NOMO-1 treated with DMSO at 0.1 percent for 48 hours (cell line): Measurements from ENCODE around the gene ULK4.

Source experiments
- DNase-seq: peaks from one replicate; lab custom pipeline; 2025; ENCODE audit not compliant: unreplicated experiment; lab: John Stamatoyannopoulos, UW

The ULK4 gene

DNA sequence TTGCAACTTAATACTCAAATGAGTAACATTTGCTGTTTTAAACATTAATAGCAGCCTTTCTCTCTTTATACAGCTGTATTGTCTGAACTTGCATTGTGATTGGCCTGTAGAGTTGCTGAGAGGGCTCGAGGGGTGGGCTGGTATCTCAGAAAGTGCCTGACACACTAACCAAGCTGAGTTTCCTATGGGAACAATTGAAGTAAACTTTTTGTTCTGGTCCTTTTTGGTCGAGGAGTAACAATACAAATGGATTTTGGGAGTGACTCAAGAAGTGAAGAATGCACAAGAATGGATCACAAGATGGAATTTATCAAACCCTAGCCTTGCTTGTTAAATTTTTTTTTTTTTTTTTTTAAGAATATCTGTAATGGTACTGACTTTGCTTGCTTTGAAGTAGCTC, 722.3 kb downstream of the ULK4 start:
- no peak for DNase-seq

DNA sequence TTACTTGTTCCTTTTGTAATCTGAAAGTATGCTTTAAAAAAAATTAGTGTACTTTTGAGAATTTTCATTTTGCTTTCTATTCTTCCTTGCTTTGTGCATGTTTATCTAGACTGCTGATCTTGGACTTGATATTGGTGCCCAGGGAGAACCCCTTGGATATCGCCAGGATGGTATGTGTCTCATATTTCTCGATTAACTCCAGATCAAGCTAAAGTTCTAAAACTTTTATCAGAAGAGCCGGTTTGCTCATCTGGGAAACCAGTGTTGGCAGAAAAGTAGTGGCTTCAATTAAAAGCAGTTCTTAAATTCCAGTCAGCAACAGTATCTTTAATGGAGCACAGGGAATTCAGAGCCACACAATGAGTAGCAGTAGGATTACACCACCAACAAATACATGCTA, 724.0 kb downstream of the ULK4 start:
- no peak for DNase-seq

GRCh38 chr3:41236228-41236627, 725.7 kb downstream of the ULK4 start:
- DNase-seq = no peak

DNA sequence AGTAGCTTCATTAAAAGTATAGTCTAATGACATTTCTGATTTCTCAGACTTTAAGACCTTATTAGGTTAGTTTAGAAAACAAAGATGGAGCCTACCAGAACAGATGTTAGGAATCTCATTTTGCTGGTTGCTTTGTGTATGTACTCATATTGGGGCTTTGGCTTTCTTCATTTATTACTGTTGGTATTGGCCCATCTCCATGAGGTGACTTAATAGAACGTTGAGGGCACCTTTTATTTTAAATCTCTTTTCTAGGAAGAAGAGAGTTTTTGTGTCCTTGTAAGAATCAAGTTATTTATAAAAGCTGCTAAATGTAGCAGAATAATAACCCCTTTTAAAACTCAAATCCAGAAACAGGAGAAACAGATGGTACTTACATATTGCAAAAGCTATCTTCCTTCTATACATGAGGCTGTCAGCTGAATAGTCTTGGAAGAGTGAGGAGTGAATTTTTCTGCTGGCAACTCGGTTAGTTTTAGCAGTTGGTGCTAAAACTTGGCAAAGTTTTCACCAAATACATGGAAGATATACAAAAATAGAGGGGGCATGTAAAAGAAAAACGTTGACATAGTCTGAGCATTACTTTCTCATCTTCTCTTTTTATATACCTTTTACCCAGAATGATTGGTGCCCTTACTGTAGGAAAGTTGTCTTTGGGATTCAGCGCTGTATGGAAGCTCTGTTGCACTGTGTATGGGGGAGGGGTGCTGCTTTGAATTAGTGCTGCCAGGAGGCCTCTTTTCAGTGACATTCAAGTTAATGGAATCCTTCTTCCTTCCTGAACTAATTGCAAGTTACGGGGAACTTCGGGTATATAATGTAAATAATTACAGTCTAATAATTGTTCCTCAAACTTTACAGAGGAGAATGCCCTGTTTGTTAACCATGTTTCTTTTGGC, 726.8 kb downstream of the ULK4 start:
- DNase-seq = no peak

DNA sequence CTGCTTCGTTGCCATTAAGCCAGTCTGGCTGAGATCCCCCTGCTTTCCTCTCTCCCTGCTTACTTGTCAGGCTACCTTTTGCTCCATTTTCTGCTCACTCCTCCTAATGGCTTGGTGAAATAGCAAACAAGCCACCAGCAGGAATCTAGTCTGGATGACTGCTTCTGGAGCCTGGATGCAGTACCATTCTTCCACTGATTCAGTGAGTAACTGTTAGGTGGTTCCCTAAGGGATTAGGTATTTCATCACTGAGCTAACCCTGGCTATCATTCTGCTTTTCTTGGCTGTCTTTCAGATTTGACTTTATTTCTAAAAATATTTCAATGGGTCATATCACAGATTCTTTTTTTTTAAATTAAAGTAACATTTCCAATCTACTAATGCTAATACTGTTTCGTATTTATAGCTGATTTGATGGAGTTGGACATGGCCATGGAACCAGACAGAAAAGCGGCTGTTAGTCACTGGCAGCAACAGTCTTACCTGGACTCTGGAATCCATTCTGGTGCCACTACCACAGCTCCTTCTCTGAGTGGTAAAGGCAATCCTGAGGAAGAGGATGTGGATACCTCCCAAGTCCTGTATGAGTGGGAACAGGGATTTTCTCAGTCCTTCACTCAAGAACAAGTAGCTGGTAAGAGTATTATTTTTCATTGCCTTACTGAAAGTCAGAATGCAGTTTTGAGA, 737.6 kb downstream of the ULK4 start:
- no peak for DNase-seq

GRCh38 chr3:41223691-41224090, 738.2 kb downstream of the ULK4 start:
- no peak for DNase-seq

GRCh38 chr3:41223078-41223477, 738.8 kb downstream of the ULK4 start:
- DNase-seq = no peak

DNA sequence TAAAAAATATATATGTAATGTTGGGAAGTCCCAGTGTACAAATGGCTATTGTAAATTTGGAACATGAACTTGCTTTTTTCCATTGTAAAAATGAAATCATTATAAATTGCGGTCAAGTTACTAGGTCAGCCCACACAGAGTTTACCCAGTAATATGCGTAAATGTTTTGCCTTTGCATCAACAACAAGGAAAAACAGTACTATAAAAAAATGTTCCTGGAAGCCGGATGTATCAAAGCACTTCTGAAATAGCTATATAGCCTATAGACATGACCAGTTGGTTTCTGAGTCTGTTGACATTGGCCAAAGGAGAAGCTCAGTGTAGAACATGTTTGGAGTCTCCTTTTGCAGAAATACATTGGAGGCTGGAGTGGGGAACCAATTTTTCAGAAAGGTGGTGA, 739.4 kb downstream of the ULK4 start:
- DNase-seq = no peak

DNA sequence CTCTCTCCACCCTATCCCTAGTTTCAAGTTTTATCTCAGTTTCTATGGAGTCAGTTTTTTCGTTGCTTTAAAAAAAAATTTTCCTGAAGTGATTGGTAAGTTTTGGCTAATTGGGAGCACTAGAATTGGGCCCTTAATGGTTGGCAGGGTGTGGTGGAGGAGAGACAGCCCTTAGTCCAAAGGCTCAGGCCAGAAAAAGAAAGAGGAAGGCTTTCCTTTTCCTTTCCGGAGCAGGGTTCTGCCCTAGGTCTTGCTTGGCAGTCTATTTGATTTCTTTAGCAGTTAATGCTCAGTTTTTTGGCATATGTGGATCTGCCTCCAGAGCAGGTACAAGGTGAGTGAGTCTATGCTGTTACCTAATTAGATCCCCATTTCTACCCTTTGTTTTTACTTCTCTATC, 739.9 kb downstream of the ULK4 start:
- DNase-seq = no peak

DNA sequence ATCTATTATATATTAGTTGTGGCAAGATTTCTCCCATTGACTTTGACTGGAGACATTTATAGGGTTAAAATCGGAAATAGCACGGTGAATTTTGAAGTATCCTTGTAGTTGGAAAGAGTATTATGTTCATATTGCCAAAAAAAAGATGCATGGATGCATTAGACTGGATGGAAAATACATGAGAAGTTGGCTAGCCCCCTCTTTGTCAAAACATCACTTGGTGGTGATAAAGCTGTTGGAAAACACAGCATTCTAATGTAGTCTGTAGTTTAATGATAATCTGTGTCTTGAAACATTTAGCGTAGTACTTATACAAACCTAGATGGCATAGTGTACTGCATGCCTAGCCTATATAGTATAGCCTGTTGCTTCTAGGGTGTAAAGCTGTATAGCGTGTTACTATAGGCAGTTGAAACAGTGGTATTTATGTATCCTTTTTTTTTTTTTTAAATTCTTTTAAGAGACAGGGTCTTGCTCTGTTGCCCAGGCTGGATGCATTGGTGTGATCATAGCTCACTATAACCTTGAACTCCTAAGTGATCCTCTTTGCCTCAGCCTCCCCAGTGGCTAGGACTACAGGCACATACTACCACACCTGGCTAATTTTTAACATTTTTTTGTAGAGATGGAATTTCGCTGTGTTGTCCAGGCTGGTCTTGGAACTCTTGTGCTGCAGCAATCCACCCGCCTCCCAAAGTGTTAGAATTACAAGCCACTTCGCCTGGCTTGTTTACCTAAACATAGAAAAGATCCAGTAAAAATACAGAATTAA, 740.8 kb downstream of the ULK4 start:
- no peak for DNase-seq

- no peak for DNase-seq
These were observed 742.5 kb downstream of the ULK4 start for GRCh38 chr3:41219424-41219823.

GRCh38 chr3:41216993-41217392, 744.9 kb downstream of the ULK4 start:
- no peak for DNase-seq

DNA sequence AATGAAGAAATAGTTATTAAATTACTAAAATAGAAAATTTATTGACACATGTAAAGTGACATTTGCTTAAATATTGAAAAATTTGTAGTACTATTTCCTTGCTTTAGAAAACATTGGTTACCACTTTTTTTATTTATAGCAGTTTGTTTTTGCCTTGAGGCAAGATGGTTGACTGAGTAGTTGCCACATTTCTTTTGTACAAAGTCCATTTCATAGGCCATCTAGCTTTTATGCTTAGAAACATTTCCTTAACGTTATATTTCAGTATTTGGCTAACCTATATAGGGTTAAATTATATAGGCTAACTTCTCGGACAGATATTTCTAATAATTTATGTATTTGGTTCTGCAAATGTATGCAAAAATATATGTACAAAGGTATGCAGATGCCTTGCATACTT, 745.5 kb downstream of the ULK4 start:
- DNase-seq = no peak

DNA sequence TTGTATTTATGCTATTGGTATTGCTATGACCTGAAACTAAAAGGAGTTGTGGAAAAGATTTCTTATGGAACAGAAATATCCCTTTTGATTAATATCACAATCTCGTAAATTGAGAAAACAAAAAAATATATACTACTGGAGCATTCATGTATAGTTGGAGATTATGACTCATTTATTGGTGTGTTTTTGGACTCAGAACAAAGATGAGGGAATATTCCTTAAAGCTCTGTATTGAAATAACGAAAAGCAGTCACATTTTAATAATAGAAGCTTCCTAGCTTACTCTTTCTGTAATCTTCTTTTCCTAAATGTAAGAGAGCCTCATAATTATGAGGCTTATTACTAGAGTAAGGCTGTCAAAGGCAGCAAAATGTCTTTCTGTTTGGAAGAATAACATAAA, 748.3 kb downstream of the ULK4 start:
- no peak for DNase-seq

DNA sequence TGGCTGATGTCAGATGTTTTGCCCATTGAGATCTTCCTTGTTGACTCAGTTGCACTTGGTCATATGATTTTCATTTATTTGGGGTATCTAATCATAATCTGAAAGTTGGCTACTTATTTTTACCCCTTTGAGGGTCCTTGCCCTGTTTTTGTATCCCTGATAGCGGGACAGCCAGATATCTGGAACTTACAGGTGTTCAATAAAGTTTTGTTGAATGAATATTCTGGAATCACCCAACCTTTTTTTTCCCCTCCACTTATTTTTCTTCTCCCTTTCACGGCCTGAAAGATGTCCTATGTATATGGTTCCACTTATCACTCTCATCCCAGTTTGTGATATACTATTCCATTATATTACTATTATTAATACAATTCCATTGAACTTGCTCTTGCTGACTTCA, 749.8 kb downstream of the ULK4 start:
- DNase-seq = no peak

DNA sequence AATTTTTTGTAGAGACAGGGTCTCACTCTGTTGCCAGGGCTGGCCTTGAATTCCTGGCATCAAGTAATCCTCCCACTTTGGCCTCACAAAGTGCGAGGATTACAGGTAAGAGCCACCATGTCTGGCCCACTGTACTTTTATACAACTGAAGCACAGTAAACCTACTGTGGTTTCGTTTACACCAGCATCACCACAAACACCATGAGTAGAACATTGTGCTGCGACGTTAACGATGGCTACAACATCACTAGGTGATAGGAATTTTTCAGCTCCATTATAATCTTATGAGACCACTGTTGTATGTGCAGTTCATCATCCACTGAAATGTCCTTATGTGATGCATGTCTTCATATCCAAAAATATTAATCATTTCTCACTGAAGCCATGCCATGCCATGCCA, 750.9 kb downstream of the ULK4 start:
- DNase-seq = no peak

DNA sequence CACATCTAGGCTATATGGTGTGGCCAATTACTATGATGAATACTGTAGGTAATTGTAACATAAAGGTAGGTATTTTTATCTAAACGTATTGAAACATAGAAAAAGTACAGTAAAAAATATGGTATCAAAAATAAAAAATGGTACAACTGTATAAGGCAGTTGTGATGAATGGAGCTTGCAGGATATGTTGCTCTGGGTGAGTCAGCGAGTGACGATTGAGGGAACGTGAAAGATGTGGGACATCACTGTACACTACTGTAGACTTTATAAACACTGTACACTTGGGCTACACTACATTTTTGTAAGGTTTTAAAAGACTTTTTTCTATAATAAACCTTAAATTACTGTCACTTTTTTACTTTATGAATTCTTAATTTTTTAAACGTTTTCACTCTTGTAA, 752.3 kb downstream of the ULK4 start:
- DNase-seq = no peak

- no peak for DNase-seq
These were observed 753.2 kb downstream of the ULK4 start for GRCh38 chr3:41208507-41209220.

DNA sequence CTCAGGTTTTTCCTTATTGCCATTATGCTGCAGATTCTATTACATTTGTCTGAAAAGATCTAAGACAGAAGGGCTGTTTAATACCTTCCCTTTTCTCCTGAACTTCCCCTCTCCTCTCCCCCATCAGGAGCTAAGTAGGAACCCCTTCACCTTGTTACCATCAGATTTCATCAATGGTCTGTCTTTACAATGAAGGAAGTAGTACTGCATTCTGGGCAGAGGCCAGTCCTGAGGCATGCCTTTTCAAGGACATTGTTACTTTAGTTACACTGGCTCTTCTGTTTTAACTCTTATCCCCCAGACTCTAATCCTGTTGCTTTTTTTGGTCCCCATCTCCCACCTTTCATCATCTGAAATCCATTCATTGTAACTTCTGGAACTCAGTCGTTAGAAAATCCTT, 754.5 kb downstream of the ULK4 start:
- DNase-seq = no peak

GRCh38 chr3:41205591-41205990, 756.3 kb downstream of the ULK4 start:
- DNase-seq = no peak

DNA sequence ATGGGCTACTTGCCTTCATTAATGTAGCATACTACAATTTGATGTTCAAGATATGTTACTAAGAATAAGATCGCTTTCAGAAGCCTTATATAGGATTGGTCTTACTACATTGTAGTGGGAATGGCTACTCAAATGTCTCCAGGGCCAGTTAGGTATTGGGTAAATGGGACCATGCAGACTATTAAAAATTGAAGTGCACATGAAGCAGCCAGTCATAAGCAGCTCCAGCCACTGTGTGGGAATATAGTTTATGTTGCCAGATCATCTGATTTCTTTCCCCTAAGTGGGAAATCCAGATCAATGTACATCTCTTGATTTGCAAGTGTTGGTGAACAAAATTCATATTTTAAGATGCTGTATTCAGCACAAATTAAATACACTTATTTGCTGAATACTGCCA, 757.5 kb downstream of the ULK4 start:
- no peak for DNase-seq
